ENCODE measurements around the gene ZNF311.

DNA sequence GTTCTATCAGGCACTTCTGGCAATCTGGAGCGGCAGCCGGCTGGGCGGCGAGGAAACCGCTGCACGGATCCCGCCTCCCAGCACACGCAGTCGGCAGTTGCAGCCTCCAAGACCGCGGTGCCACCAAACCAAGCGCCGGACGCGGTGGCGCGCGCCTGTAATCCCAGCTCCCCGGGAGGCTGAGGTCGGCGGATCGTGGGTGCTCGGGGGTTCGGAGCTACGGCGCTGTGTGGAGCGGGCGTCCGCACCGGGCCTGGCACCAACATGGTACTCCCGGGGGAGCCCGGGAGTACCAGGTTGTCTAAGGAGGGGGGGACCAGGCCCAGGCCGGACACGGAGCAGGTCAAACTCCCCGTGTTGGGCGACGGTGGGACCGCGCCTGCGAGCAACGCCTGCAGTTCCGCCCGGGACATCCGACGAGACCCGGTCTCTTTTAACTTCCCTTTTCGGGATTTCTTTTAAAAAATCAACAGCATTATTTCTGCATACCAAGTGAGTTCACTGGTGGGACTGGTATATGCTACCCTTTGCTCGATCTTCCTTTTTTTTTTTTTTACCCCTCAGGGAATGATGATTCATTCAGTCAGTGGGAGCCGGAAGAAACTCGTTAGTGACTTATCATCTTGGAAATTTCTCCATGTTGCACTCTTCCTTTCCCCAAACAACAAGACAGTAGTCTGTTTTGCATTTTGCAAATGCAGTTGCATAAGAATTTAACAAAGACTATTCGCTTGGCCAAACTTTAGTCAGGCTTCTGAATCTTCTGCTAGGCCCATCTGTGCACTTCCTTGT, 27.6 kb downstream of the ZNF311 start:
- TF ChIP-seq POLR2AphosphoS5 (IDR thresholded peaks at IDR 0.05) (no peak), POLR2A (IDR thresholded peaks at IDR 0.05) (no peak), EP300 (IDR thresholded peaks at IDR 0.05) (no peak)
- TF ChIP-seq, protein P1, sequence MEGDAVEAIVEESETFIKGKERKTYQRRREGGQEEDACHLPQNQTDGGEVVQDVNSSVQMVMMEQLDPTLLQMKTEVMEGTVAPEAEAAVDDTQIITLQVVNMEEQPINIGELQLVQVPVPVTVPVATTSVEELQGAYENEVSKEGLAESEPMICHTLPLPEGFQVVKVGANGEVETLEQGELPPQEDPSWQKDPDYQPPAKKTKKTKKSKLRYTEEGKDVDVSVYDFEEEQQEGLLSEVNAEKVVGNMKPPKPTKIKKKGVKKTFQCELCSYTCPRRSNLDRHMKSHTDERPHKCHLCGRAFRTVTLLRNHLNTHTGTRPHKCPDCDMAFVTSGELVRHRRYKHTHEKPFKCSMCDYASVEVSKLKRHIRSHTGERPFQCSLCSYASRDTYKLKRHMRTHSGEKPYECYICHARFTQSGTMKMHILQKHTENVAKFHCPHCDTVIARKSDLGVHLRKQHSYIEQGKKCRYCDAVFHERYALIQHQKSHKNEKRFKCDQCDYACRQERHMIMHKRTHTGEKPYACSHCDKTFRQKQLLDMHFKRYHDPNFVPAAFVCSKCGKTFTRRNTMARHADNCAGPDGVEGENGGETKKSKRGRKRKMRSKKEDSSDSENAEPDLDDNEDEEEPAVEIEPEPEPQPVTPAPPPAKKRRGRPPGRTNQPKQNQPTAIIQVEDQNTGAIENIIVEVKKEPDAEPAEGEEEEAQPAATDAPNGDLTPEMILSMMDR (IDR thresholded peaks at IDR 0.05), result no peak

Measured in upper lobe of left lung (tissue), 4 donors.